Uterus (tissue), 2 donors: Measurements from ENCODE around the gene MSL3B.
A peak's percentile ranks its signal among the peaks of the same experiment; 100 is the strongest.

ENCODE experiments used
- CTCF ChIP-seq, 4 experiments: fragments of 200-600 bp in 2 of 4; fragments of 450-650 bp in 2 of 4; sonication (generic) in 2 of 4; IDR thresholded peaks; one replicate each; pipeline ENCODE4 v1.5.1; 2016 to 2019; ENCODE audit warnings: antibody characterized with exemption in 4 of 4, mild to moderate bottlenecking in 2 of 4, moderate library complexity in 1 of 4
- POLR2A ChIP-seq, 2 donors: fragments of 450-650 bp; IDR thresholded peaks; one replicate each; pipeline ENCODE4 v1.6.1; 2016; ENCODE audit warnings: antibody characterized with exemption in 2 of 2, mild to moderate bottlenecking in 1 of 2, moderate library complexity in 1 of 2

- no peak for TF ChIP-seq CTCF (IDR thresholded peaks at IDR 0.05)
- peak; percentile 30 to 44 for TF ChIP-seq POLR2A (IDR thresholded peaks at IDR 0.05)
Measured at GRCh38 chr2:233854241-233854981, 13.8 kb downstream of the MSL3B start, which contains the start of gene HJURP.
